GM18868 (cell line): Measurements from ENCODE around the gene OR5T1.

Source experiments
- ATAC-seq: cut with Tn5 transposase; IDR thresholded peaks from one replicate; pipeline ENCODE4 v1.9.1; 2021; ENCODE audit warnings: mild to moderate bottlenecking, moderate library complexity; ENCODE audit not compliant: unreplicated experiment

The OR5T1 gene

GRCh38 chr11:56273854-56274253 is at the start of gene OR5T1:
Gene OR5T1, plus strand, starts transcription at chr11:56274154. Its CDS starts 1,485 bp downstream, at chr11:56275639.
- ATAC-seq = no peak

- ATAC-seq = no peak
Measured at GRCh38 chr11:56234155-56234554, 39.8 kb upstream of the OR5T1 start, which contains the start of gene OR5T2. Gene OR5T2, minus strand, starts transcription at chr11:56234255. Its CDS starts 1,193 bp downstream, at chr11:56233062.

- no peak for ATAC-seq
Measured at GRCh38 chr11:56251954-56252353, 22.0 kb upstream of the OR5T1 start, which contains the start of gene OR5T3. Gene OR5T3, plus strand, starts transcription at chr11:56252254. Its CDS starts 0 bp downstream, at chr11:56252254.

- no peak for ATAC-seq
Measured at GRCh38 chr11:56271092-56271491, 2.9 kb upstream of the OR5T1 start.

GRCh38 chr11:56292154-56292553 is 18.2 kb downstream of the OR5T1 start, which contains the start of gene OR8H1:
Gene OR8H1, minus strand, starts transcription at chr11:56292254. Its CDS starts 1,192 bp downstream, at chr11:56291062.
- no peak for ATAC-seq

- ATAC-seq = no peak
Measured at GRCh38 chr11:56296898-56297297, 22.9 kb downstream of the OR5T1 start.

- no peak for ATAC-seq
Measured at GRCh38 chr11:56307836-56308235, 33.9 kb downstream of the OR5T1 start.

GRCh38 chr11:56314844-56315243 is 40.9 kb downstream of the OR5T1 start, which contains the start of gene OR8K3:
Gene OR8K3, plus strand, starts transcription at chr11:56315144. Its CDS starts 3,163 bp downstream, at chr11:56318307.
- no peak for ATAC-seq
